Transverse colon (tissue), 4 donors: ENCODE measurements around the gene SPATA25.

ENCODE experiments used
- EP300 ChIP-seq: sonication (generic); formaldehyde crosslinking; IDR thresholded peaks from one replicate; pipeline ENCODE4 v1.6.1; 2017; ENCODE audit warnings: antibody characterized with exemption, low read depth
- POLR2A ChIP-seq: fragments of 450-650 bp; IDR thresholded peaks from one replicate; pipeline ENCODE4 v1.6.1; 2016; ENCODE audit warnings: antibody characterized with exemption, mild to moderate bottlenecking, moderate library complexity
- POLR2AphosphoS5 ChIP-seq, 3 donors: sonication (generic); formaldehyde crosslinking; IDR thresholded peaks; one replicate each; pipeline ENCODE4 v1.6.1; 2016; ENCODE audit warnings: antibody characterized with exemption in 3 of 3
- TF ChIP-seq, protein P1 (sequence below), 5 experiments: fragments of 200-600 bp in 3 of 5; fragments of 450-650 bp in 2 of 5; sonication (generic) in 3 of 5; IDR thresholded peaks; 1 replicate in 2 of 5; 2 replicates in 3 of 5; pipeline ENCODE4 v1.5.1; 2016 to 2017; ENCODE audit warnings: antibody characterized with exemption in 5 of 5, inconsistent platforms in 3 of 5, mild to moderate bottlenecking in 2 of 5, moderate library complexity in 1 of 5

DNA sequence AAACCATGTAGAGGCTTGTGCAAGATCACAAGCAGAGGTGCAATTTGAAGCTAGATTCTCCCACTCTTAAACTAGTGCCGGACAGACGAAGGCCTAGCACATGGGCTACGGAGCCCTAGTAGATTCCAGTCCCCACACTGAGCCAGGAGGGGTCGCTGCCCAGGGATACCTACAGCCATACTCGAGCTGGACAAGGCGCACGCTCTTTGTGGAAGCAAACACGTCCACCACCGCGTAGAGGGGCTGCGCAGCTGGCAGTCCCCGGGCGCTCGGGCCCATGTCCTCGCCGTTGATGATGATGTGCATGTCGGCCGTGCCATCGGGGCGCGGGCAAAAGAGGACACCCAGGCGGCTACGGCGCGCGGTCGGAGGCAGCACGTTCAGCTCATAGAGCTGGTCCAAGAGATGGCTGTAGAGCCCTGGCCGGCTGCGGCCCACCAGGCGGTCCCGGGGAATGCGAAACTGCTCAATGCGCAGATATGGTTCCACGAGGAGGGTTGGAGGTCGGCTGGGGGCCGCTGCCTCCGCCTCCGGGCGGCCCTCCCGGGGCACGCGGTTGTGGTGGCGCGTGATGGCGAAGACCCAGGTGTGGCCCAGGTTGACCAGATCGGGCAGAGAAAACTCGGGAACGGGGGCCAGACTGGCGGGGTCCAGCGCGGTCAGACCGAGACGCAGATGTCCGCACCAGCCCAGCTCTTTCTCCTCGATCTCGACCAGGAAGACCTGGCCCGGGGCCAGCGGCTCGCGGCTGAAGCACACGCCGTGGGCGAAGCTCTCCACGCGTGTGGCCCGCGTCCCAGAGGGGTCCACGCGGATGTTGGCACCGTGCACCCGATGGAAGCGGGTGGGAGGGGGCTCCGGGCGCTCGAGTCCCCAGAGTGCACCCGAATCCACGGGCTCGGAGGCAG lies 2.9 kb upstream of the SPATA25 start:
- TF ChIP-seq POLR2A (no peak), POLR2AphosphoS5 (IDR thresholded peaks at IDR 0.05) (peak in 2 of 3 donors; percentile 22 to 49), EP300 (no peak)
- TF ChIP-seq, protein P1, sequence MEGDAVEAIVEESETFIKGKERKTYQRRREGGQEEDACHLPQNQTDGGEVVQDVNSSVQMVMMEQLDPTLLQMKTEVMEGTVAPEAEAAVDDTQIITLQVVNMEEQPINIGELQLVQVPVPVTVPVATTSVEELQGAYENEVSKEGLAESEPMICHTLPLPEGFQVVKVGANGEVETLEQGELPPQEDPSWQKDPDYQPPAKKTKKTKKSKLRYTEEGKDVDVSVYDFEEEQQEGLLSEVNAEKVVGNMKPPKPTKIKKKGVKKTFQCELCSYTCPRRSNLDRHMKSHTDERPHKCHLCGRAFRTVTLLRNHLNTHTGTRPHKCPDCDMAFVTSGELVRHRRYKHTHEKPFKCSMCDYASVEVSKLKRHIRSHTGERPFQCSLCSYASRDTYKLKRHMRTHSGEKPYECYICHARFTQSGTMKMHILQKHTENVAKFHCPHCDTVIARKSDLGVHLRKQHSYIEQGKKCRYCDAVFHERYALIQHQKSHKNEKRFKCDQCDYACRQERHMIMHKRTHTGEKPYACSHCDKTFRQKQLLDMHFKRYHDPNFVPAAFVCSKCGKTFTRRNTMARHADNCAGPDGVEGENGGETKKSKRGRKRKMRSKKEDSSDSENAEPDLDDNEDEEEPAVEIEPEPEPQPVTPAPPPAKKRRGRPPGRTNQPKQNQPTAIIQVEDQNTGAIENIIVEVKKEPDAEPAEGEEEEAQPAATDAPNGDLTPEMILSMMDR (IDR thresholded peaks at IDR 0.05): peak; percentile 57 to 74 (median 61)
